ENCODE results near the gene GHSR. TPM values are rescaled to one million over a fixed set of nuclear protein-coding genes. Genes with fewer than 3 reads are reported as not detected.
A peak's percentile ranks its signal among the peaks of the same experiment; 100 is the strongest.

Gene GHSR
- total RNA-seq, 1 donor = not detected

DNA sequence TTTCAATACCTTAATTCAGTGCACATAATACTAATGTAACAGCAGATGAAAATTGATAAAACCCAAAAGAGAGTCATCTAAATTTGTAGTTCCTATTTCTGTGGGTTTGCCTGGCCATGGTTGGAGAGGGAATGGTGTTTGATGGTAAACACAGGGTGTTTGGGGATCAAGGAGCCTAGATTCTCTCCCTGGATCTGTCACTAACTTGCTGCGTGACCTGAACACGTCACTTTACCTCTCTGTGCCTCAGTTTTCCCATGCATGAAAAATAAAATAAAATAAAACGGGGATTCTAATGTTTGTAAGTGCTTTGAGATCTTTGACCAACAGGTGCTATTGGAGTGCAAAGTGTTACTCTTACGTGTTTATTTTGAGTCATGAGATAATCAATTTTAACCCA lies 49.8 kb downstream of the GHSR start:
- no peak for DNase-seq (ENCODE audit: low read depth)
- TF ChIP-seq, protein P1, sequence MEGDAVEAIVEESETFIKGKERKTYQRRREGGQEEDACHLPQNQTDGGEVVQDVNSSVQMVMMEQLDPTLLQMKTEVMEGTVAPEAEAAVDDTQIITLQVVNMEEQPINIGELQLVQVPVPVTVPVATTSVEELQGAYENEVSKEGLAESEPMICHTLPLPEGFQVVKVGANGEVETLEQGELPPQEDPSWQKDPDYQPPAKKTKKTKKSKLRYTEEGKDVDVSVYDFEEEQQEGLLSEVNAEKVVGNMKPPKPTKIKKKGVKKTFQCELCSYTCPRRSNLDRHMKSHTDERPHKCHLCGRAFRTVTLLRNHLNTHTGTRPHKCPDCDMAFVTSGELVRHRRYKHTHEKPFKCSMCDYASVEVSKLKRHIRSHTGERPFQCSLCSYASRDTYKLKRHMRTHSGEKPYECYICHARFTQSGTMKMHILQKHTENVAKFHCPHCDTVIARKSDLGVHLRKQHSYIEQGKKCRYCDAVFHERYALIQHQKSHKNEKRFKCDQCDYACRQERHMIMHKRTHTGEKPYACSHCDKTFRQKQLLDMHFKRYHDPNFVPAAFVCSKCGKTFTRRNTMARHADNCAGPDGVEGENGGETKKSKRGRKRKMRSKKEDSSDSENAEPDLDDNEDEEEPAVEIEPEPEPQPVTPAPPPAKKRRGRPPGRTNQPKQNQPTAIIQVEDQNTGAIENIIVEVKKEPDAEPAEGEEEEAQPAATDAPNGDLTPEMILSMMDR (IDR thresholded peaks at IDR 0.05; ENCODE audit: insufficient read depth, low read length) = no peak
- no peak overlapping the region for H3K4me3 ChIP-seq (ENCODE audit: low read depth, low read length)

DNA sequence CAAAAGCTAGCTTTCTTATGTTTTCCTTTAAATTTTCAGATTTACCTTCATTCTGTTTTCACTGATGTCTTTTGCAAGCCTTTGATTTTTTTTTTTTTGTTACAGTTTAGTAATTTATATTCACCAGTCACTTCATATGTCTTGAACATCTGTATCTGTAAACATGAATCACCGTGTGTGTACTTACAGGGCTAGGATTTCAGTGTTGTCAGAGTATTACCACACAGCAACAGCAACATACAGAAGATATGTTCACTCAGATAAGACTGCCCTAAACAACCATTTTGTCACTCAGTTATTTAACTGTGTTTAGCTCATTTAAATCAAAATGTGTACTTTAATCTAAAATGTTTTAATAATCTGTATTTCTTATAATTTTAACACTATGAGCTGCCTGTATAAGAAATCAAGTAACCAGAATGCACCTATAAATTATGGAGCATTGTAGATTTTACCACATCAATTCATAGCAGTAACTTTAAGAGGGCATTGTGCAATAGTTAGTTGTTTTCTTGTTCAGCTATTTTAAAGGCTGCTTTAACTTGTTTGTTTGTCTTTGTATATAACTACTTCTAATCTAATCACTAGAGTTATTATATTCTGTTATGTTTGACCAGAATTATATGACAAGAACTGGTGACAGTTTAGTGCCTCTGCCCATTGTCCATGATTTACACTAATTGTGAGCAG lies 50.4 kb downstream of the GHSR start:
- H3K4me3 ChIP-seq (ENCODE audit: low read depth, low read length) = no peak overlapping the region
- TF ChIP-seq, protein P1 (IDR thresholded peaks at IDR 0.05; ENCODE audit: insufficient read depth, low read length) = no peak
- DNase-seq (ENCODE audit: low read depth) = peak; percentile 39

DNA sequence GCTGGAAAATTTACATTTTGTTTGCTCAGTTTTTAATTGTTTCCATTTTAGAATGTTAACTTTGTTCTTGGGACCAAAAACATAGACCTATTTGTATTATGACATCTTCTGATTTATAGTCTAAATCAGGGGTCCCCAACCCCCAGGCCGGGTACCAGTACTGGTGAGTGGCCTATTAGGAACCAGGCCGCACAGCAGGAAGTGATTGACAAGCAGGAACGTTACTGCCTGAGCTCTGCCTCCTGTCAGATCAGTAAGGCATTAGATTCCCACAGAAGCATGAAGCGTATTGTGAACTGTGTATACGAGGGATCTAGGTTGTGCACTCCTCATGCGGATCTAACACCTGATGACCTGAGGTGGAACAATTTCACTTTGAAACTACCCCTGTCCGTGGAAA lies 51.9 kb downstream of the GHSR start:
- DNase-seq (ENCODE audit: low read depth) = no peak
- H3K4me3 ChIP-seq (ENCODE audit: low read depth, low read length) = no peak overlapping the region
- TF ChIP-seq, protein P1 (IDR thresholded peaks at IDR 0.05; ENCODE audit: insufficient read depth, low read length) = no peak

DNA sequence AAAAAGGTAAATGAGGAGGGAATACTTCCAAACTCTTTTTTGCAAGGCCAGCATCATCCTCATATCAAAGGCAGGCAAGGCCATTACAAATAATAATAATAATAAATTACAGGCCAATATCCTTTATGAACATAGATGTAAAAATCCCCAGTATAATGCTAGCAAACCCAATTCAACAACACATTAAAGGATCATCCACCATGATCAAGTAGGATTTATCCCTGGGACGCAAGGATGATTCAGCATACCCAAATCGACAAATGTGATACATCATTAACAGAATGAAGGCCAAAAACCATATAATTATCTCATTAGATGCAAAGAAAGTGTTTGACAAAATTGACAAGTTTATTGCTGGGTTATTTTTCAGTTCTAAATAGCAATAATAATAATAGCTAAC lies 53.6 kb downstream of the GHSR start:
- no peak for DNase-seq (ENCODE audit: low read depth)
- H3K4me3 ChIP-seq (ENCODE audit: low read depth, low read length) = no peak overlapping the region
- TF ChIP-seq, protein P1 (IDR thresholded peaks at IDR 0.05; ENCODE audit: insufficient read depth, low read length) = no peak

Other genes with a start within 250 kb of the GHSR start
- 1.1 and 5.0 TPM in 2 replicates for gene TNFSF10, start 75.0 kb upstream of the GHSR start, total RNA-seq (ENCODE audit: low replicate concordance)